Neural crest cell (in vitro differentiated cells): ENCODE data around the gene KRT35. TPM values are rescaled to one million over a fixed set of nuclear protein-coding genes. Genes with fewer than 3 reads are reported as not detected.

Source experiments
- DNase-seq: peaks from one replicate; pipeline ENCODE4 v3.0.0; 2021; ENCODE audit warnings: low read depth, mixed read lengths, low spot score
- H3K27ac Mint-ChIP-seq: one replicate; pipeline ENCODE4 v1.8.0; 2021; ENCODE audit warnings: mild to moderate bottlenecking, mixed read lengths; ENCODE audit not compliant: unreplicated experiment
- H3K27me3 Mint-ChIP-seq: 2 replicates; pipeline ENCODE4 v1.8.0; 2021; ENCODE audit warnings: low read depth, mild to moderate bottlenecking, mixed read lengths
- H3K36me3 Mint-ChIP-seq: 2 replicates; pipeline ENCODE4 v1.8.0; 2021; ENCODE audit warnings: low read depth, mild to moderate bottlenecking, mixed read lengths
- H3K4me1 Mint-ChIP-seq: 2 replicates; pipeline ENCODE4 v1.8.0; 2021; ENCODE audit warnings: mixed read lengths
- H3K4me3 Mint-ChIP-seq: one replicate; pipeline ENCODE4 v1.8.0; 2021; ENCODE audit warnings: mild to moderate bottlenecking, mixed read lengths
- H3K9me3 Mint-ChIP-seq: 2 replicates; pipeline ENCODE4 v1.8.0; 2021; ENCODE audit warnings: mixed read lengths
- CTCF ChIP-seq: fragments of 200-600 bp; sonication (generic); conservative IDR thresholded peaks from 2 replicates; pipeline ENCODE4 v1.5.0; 2021; ENCODE audit warnings: antibody characterized with exemption, mild to moderate bottlenecking
- total RNA-seq: library from RNA; stranded (reverse); gene quantifications from 2 replicates; pipeline ENCODE4 v1.2.1, GENCODE V29; 2021

KRT35 gene
- total RNA-seq, 1 donor from 2014 or later = not detected

- DNase-seq = no peak
- Mint-ChIP-seq H3K9me3 (peaks cover 3% of the 10 kb centered on the region), H3K4me1 (peaks cover 4% of the 10 kb centered on the region), H3K27ac (no peak overlapping the region), H3K27me3 (no peaks in the 10 kb centered on the region), H3K36me3 (no peaks in the 10 kb centered on the region), H3K4me3 (no peak overlapping the region)
- no peak for TF ChIP-seq CTCF
Observed at GRCh38 chr17:41476866-41477815, 3.8 kb downstream of the KRT35 start.

GRCh38 chr17:41475421-41475820 lies 5.5 kb downstream of the KRT35 start:
- no peak for DNase-seq
- TF ChIP-seq CTCF = no peak
- Mint-ChIP-seq H3K9me3 (peaks cover 7% of the 10 kb centered on the region), H3K27ac (no peak overlapping the region), H3K4me3 (no peak overlapping the region), H3K4me1 (peaks cover 4% of the 10 kb centered on the region), H3K27me3 (peaks cover 5% of the 10 kb centered on the region), H3K36me3 (no peaks in the 10 kb centered on the region)

- Mint-ChIP-seq H3K27ac (no peak overlapping the region), H3K4me1 (peaks cover 4% of the 10 kb centered on the region), H3K27me3 (peaks cover 5% of the 10 kb centered on the region), H3K9me3 (peaks cover 7% of the 10 kb centered on the region), H3K4me3 (no peak overlapping the region), H3K36me3 (no peaks in the 10 kb centered on the region)
- DNase-seq = no peak
- no peak for TF ChIP-seq CTCF
Observed at GRCh38 chr17:41474863-41475262, 6.1 kb downstream of the KRT35 start.

- Mint-ChIP-seq H3K4me3 (no peak overlapping the region), H3K36me3 (no peaks in the 10 kb centered on the region), H3K27me3 (peaks cover 5% of the 10 kb centered on the region), H3K27ac (no peak overlapping the region), H3K9me3 (peaks cover 10% of the 10 kb centered on the region), H3K4me1 (no peaks in the 10 kb centered on the region)
- DNase-seq = no peak
- TF ChIP-seq CTCF = no peak
Observed at GRCh38 chr17:41468346-41468745, 12.6 kb downstream of the KRT35 start.

GRCh38 chr17:41467561-41467960 lies 13.4 kb downstream of the KRT35 start:
- TF ChIP-seq CTCF = no peak
- no peak overlapping the region for H3K27ac Mint-ChIP-seq
- no peak overlapping the region for H3K4me3 Mint-ChIP-seq
- peaks cover 5% of the 10 kb centered on the region for H3K27me3 Mint-ChIP-seq
- H3K4me1 Mint-ChIP-seq = no peaks in the 10 kb centered on the region
- H3K36me3 Mint-ChIP-seq = no peaks in the 10 kb centered on the region
- H3K9me3 Mint-ChIP-seq = peaks cover 7% of the 10 kb centered on the region
- no peak for DNase-seq
